LNCAP (cell line): ENCODE data around the gene ME1.

ENCODE experiments used
- TF ChIP-seq, protein P1 (sequence below): fragments of 450-650 bp; IDR thresholded peaks from 2 replicates; pipeline ENCODE4 v1.5.1; 2017; ENCODE audit warnings: mild to moderate bottlenecking

The ME1 gene

DNA sequence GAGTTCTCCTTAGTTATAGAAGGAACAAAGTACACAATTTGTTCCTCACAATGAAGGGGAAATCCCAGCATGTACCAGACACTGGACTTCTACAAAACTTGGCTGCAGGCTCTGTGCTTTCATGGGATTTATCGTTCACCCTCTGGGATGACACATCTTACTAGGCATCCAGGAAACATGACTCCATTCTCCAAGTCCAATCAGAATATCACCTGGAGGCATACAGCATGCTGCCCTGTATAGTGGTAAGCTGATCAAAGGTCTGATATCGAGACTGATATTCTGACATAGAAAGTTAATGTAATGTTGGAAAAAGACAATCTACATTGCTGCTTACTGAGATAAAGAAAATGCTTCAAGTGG, 231.0 kb downstream of the ME1 start:
- TF ChIP-seq, protein P1, sequence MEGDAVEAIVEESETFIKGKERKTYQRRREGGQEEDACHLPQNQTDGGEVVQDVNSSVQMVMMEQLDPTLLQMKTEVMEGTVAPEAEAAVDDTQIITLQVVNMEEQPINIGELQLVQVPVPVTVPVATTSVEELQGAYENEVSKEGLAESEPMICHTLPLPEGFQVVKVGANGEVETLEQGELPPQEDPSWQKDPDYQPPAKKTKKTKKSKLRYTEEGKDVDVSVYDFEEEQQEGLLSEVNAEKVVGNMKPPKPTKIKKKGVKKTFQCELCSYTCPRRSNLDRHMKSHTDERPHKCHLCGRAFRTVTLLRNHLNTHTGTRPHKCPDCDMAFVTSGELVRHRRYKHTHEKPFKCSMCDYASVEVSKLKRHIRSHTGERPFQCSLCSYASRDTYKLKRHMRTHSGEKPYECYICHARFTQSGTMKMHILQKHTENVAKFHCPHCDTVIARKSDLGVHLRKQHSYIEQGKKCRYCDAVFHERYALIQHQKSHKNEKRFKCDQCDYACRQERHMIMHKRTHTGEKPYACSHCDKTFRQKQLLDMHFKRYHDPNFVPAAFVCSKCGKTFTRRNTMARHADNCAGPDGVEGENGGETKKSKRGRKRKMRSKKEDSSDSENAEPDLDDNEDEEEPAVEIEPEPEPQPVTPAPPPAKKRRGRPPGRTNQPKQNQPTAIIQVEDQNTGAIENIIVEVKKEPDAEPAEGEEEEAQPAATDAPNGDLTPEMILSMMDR, result no peak

DNA sequence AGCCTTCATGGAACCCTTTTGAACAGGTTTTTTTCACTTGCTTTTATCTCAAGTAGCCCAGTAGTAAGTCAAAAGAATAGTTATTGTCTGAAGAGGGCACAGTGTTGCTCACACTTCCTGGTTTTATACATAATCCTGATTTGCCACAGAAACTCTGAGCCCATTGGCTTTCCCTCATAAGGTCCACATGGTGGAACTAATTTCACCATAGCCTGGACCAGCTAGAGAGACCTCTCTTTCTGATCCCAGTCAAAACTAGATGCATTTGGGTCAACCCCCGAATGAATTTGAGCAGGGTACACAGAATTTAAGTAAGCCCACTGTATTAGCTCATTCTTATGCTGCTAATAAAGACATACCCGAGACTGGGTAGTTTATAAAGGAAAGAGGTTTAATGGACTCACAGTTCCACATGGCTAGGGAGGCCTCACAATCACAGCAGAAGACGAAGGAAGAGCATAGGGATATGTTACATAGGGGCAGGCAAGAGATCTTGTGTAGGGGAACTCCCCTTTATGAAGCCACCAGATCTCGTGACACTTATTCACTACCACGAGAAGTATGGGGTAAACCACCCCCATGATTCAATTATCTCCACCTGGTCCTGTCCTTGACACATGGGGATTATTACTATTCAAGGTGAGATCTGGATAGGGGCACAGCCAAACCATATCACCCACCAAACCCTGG, 231.5 kb downstream of the ME1 start:
- TF ChIP-seq, protein P1, result no peak

DNA sequence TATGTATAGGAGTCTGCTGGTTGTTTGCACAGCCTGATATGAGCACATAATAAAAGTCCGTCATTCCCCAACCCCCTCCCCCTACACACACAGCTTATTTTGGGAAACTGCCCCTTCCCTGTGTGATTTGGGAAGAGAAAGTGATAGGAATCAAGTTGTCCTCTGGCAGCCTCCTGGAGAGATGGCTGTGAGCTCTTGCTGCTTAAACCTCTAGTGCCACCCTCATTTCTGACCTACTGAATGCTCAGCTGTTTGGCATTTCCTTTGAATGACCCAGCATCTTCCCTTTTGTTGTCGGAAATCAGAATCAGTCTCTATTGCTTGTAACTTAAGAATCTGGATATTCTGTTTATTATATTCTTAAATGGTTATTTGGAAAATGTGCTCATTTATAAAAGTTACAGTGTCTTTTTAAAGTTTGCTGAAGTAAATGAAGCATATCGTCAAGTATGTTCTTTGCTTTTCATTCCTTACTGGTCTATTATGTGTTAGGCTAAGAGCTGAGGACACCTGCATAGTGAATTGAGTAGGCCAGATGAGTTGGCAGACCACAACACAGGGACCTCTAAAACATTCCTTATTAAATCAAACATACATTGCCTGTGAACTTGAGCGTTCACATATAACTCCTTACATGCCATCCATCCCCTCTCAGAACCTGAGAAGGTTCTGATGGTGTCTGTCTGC, 232.2 kb downstream of the ME1 start:
- TF ChIP-seq, protein P1, result no peak

DNA sequence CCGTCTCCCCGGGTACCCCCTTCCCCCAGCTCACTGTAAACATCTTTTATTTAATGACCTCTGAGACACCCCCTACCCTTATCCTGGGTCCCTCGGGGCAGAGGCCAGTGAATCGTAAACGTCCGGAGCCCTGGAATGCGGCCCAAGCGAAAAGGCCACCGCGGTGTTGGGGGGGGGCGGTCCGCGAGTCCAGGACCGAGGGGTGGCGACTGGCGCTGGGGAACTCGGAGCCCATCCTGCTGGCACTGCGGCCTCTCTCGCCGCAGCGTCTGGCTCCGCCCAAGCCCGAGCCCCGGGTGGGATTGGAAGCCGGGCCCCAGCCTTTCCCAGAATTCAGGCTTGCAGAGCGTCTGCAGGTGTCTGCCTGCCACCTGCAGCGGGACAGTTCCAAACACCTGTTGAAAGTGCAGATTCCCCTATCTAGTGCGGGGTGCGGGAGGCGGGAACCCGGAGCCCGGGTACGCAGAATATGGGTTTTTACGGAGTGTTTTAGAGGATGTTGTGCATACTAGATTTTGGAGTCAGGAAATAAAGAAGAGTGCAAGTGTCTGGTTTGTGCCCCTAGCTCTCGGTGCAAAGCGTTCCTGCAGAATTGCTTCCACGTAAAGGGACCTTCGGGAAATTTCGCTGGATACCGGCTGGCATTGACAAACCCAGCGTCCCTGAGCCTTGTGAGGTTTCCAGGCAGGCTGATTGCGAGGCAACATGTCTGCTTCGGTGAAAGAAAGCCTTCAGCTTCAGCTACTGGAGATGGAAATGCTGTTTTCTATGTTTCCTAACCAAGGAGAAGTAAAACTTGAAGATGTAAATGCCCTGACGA, 236.9 kb downstream of the ME1 start:
- TF ChIP-seq, protein P1, result no peak

DNA sequence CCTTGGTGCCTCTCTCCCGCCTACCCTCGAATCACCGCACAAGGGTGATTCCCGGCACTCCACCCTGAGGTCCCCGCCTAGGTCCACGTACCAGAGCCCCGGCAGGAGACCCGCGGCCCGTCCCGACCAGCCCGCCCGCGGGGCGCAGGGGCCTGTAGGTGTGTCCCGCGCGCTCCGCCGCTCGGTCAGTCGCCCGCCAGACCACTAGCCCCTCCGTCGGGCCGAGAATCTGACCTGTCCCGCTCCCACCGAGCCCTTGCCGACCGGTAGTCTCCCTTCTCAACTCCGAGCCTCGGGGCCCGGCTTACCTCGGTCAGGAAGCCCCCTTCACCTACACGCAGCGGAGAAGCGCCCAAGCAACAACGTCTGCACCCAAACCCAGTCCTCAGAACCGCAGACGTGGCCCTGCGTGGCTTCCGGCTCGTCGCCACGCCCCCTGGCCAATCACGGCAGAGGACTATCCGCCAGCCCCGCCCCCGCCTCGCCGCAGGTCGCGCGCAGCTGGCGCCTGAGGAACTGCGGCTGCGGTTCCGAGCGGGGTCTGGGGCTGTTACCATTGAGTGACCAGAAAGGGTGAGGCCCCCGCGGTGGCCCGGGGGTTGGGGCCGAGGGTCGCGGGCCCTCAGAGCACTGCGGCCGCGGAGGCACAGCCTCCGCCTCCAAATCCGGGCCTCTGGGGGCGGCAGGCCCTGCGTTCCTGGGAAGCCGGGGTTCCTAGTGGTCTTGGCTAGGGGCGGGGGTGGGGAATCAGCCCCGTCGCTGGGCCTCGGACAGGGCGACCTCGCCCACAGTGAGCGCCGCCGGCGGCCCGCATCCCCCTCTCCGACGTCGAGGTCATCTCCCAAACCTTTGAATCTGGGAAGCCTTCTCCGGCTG, 237.7 kb downstream of the ME1 start, which contains the start of the genes PGM3 and RWDD2A:
Gene PGM3 (minus strand): TSS at position 395 of the 876 bp plus-strand sequence. CDS start 2,253 bp downstream, outside the sequence.
Gene RWDD2A (plus strand): TSS at position 487 of the 876 bp plus-strand sequence. CDS start 1,095 bp downstream, outside the sequence.
- TF ChIP-seq, protein P1, result no peak

DNA sequence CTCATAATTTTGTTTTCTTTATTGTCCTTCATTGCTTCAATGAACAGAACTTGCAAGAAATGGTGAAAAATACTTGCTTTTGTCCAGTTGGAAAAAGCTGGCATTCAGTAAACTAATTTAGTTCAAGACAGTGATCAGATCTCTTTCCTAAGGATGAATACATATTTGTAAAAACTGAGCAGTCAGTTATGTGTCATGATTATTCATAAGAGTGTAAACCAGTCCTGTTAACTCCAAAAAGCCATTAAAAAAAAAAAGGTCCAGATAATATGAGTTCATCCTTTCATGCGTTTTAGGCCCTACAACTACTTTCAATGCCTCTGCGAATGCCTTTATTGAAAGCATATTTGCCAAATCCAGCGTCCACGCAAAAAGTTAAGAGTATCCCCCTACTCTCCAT, 238.4 kb downstream of the ME1 start:
- TF ChIP-seq, protein P1, result no peak

DNA sequence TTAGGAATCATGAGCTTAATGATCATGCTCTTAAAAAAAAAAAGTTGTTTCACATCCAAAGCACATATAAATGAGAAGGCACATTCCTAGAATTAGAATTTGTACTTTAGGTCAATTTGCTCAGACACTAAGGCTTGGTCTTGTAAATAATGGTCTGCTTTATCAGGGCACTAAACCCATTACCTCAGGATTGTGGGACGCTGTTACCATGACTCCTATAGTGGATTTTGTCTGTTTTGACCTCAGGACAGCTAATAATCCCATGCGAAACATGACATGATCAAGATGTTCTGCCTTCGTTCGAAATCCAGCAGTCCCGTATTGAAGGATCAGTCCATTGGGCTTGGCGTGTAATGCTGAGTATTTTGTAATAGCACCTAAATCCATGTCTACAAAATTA, 240.2 kb downstream of the ME1 start:
- TF ChIP-seq, protein P1, result no peak
